Ammon's horn (tissue), 1 donor: Measurements from ENCODE around the gene ZNF775.

ENCODE experiments used
- DNase-seq: peaks from one replicate; pipeline ENCODE4 v3.0.0-alpha.2; 2016; ENCODE audit warnings: low spot score

The ZNF775 gene

GRCh38 chr7:150412518-150413488 lies 33.7 kb downstream of the ZNF775 start:
- DNase-seq: no peak

DNA sequence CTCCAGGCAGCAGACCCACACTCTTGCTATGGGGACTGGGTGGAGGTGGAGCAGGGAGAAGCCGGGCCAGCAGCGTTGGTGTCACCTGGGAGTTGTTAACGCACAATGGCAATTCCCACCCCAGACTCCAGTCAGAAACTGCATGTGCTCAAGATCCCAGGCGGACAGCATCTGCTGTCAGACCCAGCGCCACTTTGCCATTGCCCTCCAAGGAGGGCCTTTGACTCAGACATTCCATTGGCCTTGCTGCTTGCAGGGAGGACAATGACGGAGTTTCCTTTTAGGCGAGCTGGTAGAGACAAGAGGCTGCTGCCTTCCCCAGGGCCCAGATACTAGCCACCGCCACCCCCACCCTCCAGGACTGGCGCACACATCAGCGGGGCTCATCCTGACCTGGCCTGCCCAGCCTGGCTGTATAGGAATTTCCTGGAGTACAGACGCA lies 34.5 kb downstream of the ZNF775 start:
- DNase-seq: no peak

DNA sequence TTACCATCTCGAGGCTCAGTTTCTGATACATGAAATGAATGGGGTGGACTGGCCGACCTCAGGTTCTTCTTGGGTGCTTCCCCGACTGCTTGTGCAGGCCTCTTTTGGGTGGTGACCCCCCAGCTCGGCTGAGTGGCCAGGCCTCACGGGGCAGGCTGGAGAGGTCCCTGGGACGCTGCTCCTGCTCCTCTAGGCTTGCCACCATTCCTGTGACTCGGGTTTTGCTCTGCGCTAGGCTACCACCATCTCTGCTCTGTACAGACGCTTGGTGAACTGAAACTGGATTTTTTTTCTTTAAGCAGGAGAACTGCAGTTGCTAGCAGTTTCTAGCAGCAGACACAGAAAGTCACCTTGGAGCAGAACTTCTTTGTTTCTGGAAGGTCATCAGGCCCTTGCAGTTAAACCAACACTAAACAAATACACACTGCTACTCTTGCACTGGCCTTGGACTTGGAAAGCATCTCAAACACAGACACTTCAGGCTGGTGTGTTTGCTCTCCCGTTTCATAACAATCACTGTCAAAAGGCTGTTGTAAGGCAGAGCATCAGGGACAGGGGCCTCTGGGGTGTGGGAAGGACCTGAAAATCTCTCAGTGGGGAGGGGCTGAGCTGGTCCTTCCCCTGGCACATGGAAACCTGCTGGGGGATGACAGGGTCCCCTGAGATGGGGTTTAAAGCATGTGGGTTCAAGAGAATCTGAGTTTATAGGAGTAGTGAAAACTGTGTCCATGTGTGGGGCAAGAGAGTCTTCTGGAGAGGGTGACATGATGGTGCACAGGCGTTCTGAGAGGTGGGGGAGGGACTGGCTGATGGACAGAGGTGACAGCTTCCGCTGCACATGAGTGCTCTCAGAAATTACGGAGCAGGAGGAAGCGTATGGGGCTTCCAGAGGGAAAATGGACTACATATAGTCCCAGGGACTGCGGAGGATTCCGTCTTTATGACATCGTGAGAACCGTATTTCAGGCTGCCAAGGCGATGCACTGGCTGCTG lies 36.3 kb downstream of the ZNF775 start:
- DNase-seq: no peak

DNA sequence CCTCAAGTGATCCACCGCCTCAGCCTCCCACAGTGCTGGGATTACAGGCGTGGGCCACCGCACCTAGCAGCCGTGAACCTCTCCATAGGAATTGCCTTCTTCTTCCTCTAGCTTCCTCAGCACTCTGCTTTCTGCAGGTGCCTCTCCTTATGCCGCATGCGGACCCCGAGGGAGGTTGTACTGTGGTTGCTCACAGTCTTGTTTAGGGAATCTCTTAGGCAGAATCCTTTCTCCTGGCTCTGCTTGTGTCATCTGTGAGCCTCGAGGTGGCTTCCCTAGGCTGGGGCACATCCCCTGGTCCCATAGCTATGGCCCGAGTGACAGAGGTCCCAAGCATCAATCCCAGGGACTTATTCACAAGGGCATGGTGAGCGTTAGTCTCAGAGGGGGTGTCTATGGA lies 38.1 kb downstream of the ZNF775 start:
- no peak for DNase-seq

GRCh38 chr7:150417863-150418262 lies 38.7 kb downstream of the ZNF775 start:
- DNase-seq: no peak

DNA sequence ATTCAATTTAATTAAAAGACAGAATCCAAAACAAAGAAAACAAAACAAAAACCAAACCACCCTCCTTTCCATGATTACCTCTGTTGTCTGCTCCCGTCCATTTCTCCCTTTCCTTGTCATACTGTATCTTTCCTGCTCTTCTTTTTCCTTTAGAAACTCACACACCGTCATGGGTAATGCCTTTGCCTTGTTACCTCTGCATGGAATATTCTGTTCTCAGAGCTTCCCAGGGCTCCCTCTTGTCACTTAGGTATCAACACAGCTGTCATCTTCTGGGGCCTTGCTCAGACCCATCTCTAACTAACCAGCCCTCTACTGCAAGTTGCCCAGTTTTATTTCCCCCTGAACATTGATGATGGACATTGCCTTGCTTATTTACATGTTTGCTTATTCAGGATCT lies 41.1 kb downstream of the ZNF775 start:
- DNase-seq: no peak

DNA sequence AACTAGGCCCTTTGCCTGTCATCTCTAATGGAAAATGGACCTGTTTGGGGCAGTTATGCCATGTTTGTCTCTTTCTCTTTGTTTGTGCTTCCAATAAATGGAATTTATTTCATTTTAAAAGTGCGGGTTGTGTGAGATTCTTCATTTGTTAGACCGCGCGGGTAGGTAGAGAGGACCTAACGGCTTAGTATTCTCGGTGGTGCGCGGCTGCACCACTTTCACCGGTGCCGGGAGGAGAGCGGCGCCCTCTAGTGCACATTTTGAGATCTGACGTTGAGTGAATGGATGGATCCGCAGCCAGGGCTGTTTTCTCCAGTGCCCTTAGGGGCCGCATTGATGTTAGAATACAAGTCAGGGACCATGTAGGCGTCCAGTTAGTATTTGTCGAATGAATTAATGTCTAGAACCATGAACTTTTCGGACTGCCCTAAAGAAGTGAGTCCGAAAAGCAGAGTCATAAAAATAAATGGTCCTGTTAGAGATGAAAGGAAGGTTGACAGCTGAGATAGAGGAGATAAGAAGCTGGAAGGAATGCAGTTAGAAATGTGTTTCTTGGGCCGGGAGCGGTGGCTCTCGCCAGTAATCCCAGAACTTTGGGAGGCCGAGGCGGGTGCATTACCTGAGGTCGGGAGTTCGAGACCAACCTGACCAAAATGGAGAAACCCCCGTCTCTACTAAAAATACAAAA lies 42.0 kb downstream of the ZNF775 start:
- peak; percentile 86 for DNase-seq

DNA sequence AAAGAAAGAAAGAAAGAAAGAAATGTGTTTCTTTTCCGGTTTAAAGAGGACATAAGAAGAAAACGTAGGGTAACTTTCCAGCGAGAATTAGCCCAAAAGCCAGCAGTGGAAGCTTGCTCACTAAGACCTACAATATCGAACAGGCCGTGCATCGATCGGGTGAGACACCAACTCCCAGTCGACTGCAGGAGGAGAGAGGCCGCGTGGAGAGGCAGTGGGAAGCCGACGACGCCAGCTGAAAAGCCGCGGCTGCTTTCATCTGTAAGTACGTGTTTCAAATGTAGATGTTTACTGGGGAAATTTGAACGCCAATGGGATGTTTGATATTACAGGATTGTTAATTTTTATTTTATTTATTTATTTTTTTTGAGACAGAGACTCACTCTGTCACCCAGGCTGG lies 42.7 kb downstream of the ZNF775 start:
- DNase-seq: no peak

- DNase-seq: no peak
These were observed 46.5 kb downstream of the ZNF775 start for GRCh38 chr7:150425670-150426069.

- DNase-seq: peak; percentile 60
These were observed 49.7 kb downstream of the ZNF775 start for GRCh38 chr7:150428671-150429451.

DNA sequence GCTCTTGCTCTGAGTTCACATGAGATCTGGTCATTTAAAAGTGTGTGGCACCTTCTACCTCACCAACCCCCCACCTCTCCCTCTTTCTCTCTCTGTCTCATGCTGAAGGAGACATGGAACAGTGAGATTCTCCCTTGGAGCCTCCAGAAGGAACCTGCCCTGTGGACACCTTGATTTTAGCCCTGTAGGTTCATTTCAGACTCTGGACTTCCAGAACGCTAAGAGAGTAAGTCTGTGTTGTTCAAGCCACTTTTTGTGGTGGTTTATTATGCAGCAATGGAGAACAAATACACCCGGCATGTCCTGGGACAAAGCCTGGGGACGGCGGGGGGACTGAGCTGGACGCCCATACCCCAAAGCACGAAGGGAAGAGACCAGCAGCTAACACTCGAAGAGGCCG lies 50.6 kb downstream of the ZNF775 start:
- no peak for DNase-seq

DNA sequence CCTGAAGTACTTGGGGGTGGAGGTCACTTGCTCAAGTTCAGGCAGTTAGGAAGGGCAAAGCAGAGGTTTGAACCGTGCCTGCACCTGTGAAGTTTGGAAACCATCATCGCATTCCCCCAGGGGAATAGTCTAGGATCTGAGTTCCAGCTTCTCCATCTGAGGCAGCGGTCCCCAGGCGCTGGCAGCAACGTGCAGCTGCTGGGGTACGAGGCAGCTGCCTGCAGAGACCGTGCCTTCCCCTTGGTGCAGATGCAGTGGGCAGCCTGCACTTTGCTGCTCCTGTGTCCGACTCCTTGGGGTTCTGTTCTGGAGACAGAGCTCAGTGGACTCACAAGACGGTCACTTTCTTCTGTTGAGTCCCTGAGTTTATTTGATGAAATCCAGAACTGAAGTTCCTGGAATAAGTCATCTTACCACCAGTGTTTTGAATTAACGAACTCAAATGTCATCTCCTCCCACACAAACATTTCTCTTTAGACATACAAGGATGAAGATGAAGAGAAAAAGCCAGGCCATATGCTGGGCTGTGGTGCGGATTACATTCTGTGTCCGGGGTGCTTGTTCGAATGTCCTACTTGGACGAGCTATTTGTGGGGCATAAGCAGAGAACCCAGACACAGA lies 51.4 kb downstream of the ZNF775 start:
- no peak for DNase-seq

DNA sequence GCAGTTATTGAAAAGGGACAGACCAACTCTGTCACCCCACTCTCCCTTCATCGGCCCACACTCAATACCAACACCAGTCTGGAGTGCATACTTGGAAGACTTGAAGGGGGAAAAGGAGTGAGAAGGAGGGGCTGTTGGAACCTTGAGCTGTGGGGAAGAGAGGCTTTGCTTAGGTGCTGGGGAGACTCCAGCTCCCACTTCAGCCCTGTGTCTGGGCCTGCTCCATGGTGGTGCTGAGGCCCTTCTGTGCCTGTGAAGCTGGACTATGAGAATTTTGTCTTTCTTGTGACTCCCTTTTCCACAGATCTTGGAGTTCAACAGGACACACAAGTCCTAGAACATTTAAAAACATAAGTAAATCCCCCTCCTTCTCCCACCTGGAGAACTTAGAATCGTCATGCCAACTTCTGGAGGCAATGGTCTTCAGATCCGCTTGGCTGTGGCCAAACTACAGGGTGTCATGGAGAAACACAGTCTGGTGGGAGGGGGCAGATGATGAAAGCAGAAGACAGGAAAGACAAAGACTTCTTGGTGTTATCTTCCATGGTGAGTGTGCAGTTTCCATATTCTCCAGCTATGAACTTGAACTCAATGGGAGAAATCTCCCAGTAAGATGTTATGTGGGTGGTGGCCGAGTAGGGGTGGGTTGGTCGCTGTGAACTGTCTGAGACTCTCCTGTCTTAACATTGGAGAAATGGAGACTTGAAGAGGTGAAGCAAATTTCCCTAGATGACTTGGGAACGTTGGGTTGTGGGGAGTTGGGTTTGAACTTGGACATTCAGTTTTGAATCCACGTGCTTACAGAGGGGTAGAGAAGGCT lies 52.9 kb downstream of the ZNF775 start:
- no peak for DNase-seq

GRCh38 chr7:150432915-150433892 lies 54.1 kb downstream of the ZNF775 start:
- peak; percentile 60 for DNase-seq

GRCh38 chr7:150434240-150434639 lies 55.1 kb downstream of the ZNF775 start:
- no peak for DNase-seq

DNA sequence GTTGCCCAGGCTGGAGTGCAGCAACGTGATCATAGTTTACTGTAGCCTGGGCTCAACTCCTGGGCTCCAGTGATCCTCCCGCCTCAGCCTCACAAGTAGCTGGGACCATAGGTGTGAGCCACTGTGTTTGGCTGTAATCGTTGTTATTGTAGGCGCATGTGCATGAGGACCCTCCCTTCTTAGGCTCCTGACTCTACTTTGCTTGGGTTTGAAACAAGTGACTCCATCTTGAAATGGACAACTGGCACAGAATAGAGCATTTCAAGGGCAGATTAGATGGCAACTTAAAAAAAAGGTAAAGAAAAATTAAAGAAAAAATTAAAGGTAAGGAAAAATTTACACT lies 55.9 kb downstream of the ZNF775 start:
- DNase-seq: no peak

- DNase-seq: peak; percentile 53
These were observed 56.4 kb downstream of the ZNF775 start for GRCh38 chr7:150435390-150436073.

DNA sequence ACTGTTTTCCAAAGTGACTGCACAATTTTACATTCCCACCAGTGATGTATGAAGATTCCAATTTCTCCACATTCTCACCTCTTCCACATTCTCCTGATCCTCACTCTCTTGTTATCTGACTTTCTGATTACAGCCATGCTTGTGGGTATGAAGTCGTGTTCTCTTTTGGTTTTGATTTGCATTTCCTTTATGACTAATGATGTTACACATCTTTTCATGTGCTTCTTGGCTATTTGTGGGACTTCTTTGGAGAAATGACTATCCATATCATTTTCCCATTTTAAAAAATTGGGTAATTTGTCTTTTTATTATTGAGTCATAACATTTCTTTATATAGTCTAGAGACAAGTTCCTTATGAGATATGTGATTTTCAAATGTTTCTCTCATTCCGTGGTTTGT lies 60.8 kb downstream of the ZNF775 start:
- no peak for DNase-seq
